LHCN-M2 (cell line): ENCODE measurements around the gene KNSTRN. TPM values are rescaled to one million over a fixed set of nuclear protein-coding genes. Genes with fewer than 3 reads are reported as not detected.

Experiments
- DNase-seq: peaks from one replicate; pipeline ENCODE4 v3.0.0-alpha.2; 2012; ENCODE audit warnings: low read depth
- total RNA-seq: library from RNA; depleted of rRNA; stranded (reverse); fragments of >200 nt; gene quantifications from 2 replicates; pipeline ENCODE4 v1.2.3, GENCODE V29; 2014

The KNSTRN gene
- total RNA-seq, 1 experiment from 2014 or later: 121 TPM

DNA sequence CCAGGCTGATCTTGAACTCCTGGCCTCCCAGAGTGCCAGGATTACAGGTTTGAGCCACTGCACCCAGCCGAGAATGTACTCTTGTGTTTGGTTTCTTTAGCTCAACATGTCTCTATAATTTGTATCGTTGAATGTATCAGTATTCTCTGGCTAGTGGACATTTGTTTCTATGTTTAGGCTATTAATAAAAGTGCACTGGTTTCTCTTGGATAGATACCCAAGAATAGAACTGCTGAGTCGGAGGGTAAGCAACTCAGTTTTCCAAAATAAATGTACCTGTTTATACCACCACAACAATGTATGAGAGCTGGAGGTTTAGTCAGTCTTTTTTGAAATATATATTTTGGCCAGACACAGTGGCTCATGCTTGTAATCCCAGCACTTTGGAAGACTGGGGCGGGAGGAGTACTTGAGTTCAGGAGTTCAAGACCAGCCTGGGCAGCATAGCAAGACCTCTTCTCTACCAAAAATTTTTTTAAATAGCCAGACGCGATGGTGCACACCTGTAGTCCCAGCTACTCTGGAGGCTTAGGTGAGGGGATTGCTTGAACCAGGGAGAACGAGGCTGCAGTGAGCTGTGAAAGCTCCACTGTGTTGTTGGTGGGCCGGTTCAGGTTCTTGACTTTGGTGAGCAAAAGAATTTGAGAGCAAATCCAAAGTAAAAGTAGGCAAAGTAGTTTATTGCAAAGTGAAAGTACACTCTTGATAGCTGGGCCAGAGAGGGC is 15.3 kb downstream of the KNSTRN start:
- no peak for DNase-seq

DNA sequence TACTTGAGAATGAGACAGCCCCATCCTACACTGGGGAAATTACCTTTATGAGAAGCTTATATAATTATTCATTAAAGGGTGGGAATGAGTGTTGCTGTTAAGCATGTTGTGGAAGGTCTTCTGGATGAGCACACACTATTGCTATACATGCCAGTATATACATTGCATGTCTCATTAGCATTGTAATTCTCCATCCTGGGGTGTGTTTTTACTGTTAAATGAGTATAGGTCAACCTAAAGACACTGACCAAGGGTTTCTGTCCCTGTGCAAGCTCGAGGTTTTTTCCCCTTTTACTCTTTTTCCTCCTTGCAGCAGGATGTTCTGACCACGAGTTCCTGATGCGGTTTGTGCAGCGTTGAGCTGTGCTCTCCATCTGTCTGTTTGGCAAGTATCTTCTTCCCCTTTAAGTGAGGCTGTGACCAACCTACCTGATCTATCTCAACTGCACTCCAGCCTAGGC is 15.9 kb downstream of the KNSTRN start:
- DNase-seq: no peak

- DNase-seq: no peak
Measured at GRCh38 chr15:40399370-40399769, 16.8 kb downstream of the KNSTRN start.

GRCh38 chr15:40405501-40406381 is 23.2 kb downstream of the KNSTRN start, which contains the start of gene IVD:
Gene IVD, plus strand, starts transcription at chr15:40405795. Its CDS starts 33 bp downstream, at chr15:40405828.
- peak; percentile 91 for DNase-seq

- DNase-seq: no peak
Measured at GRCh38 chr15:40407330-40407990, 24.9 kb downstream of the KNSTRN start.

- DNase-seq: no peak
Measured at GRCh38 chr15:40409366-40409765, 26.8 kb downstream of the KNSTRN start.

GRCh38 chr15:40410476-40410875 is 28.0 kb downstream of the KNSTRN start:
- no peak for DNase-seq

- DNase-seq: no peak
Measured at GRCh38 chr15:40412095-40412759, 29.7 kb downstream of the KNSTRN start.

DNA sequence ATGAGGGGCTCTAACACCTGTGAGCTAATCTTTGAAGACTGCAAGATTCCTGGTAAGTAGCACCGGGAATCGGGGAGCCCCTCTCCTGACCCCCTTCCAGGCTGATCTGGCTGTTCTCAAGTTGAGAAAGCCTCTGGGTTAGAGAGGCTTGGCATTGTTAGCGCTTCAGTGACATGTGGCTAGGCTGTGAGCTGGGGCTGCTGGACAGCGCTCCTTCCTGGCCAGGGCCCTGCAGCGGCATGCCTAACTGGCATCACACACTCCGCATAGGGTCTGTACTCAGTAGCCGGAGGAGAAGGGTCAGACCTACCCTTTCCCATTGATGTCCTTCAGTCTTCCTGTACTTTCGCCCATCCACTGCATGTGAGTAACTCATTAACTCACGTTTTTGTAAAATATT is 30.5 kb downstream of the KNSTRN start:
- no peak for DNase-seq

- no peak for DNase-seq
Measured at GRCh38 chr15:40414816-40415215, 32.3 kb downstream of the KNSTRN start.

GRCh38 chr15:40415226-40415625 is 32.7 kb downstream of the KNSTRN start:
- no peak for DNase-seq

DNA sequence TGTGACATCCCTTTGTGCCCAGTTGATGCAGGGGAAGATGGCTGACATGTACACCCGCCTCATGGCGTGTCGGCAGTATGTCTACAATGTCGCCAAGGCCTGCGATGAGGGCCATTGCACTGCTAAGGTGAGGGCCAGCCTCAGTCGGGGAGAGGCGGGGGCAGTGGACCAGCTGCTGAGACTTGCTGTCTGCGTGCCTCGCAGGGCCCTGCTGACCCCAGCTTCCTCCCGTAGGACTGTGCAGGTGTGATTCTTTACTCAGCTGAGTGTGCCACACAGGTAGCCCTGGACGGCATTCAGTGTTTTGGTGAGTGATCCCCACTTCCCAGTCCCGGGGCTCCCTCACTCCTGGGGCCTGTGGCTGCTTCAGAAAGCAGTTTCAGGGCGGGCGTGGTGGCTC is 33.5 kb downstream of the KNSTRN start:
- no peak for DNase-seq

GRCh38 chr15:40418126-40418525 is 35.6 kb downstream of the KNSTRN start:
- DNase-seq: no peak

DNA sequence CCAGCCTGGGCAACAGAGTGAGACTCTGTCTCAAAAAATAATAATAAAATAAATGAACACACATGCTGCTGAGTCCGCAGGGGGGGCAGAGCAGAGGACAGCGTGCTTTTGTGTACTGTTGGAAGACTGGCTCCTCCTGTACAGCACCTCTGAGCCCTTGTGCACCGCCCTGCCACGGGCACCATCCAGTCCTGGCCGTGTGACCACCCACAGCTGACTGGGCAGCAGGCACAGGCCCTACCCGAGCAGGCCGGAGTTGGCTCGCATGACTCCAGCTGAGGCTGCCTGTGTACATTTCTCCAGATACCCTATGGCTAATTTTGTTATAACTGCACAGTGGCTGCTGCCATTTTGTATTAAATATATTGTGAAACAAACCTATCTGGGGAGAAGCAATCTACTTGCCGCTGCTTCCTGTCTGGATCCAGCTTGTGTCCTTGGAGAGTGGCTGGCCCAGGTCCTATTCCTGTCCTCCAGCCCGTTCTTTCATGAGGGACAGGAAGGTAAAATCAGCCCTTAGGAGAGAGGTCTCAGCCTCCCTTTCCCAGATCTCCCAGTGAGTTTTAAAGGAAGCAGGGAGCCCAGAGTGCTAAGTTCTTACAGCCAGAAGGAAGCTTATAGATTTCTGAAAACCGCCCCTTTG is 37.7 kb downstream of the KNSTRN start:
- no peak for DNase-seq

GRCh38 chr15:40420793-40421192 is 38.3 kb downstream of the KNSTRN start:
- no peak for DNase-seq

- DNase-seq: peak; percentile 48
Measured at GRCh38 chr15:40421246-40422157, 39.0 kb downstream of the KNSTRN start.

- DNase-seq: peak; percentile 26
Measured at GRCh38 chr15:40424483-40425115, 42.1 kb downstream of the KNSTRN start.

DNA sequence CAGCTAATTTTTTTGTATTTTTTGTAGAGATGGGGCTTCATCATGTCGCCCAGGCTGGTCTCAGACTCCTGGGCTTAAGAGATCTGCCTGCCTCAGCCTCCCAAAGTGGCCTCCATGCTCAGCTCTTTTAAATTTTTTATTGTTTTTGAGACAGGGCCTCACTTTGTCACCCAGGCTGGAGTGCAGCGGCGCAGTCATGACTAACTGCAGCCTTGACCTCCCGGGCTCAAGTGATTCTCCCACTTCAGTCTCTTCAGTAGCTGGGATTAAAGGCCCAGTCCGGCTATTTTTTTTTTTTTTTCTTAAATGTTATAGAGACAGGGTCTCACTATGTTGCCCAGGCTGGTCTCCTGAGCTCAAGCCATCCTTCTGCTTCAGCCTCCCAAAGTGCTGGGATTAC is 43.2 kb downstream of the KNSTRN start:
- DNase-seq: no peak

DNA sequence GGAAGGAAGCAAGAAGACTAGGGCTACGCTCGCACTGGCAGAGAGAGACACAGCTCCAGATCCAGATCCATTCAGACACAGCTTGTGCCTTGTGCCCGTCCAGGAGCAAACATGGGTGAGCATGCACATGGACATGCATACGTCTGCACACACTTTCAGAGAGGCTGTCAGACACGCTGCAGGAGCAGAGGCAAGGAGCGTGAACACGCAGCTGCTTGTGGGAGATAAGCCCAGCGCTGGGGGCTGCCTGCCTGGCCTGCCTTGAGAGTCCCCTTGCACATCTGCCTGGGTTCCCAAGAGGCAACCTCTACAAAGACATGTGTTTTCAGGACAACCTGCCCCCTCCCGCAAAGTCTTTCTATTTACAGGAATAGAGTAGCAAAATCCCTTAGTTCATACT is 44.7 kb downstream of the KNSTRN start:
- no peak for DNase-seq
